Measurements from ENCODE around the gene SETDB2. TPM values are rescaled to one million over a fixed set of nuclear protein-coding genes. Genes with fewer than 3 reads are reported as not detected.

The SETDB2 gene
- total and polyA plus RNA-seq, 2 donors (not counting 3 experiments of a cell fraction or from before 2014, with no cell fraction given): 1.5 to 5.6 TPM

- H3K27me3 ChIP-seq (ENCODE audit: control insufficient read depth in 2 of 2, insufficient read depth in 2 of 2, low read length in 2 of 2): no peaks in the 10 kb centered on the region
- no peak overlapping the region for H3K27ac ChIP-seq (ENCODE audit: insufficient read depth, low read depth, low read length)
- POLR2A ChIA-PET: interaction anchor here (0.9 kb wide), 1 partner anchor 10 kb away, joined by 4 read pairs; no protein-coding TSS in a partner anchor
Measured at GRCh38 chr13:49539746-49540145, 95.7 kb downstream of the SETDB2 start.

More at GRCh38 chr13:49539746-49540145, 95.7 kb downstream of the SETDB2 start:
- no peak overlapping the region for H3K9ac ChIP-seq (replicated peaks; ENCODE audit: extremely low read depth, insufficient read depth, low read length)
- CTCF ChIA-PET: interaction anchor here (0.9 to 1.4 kb wide), 3 partner anchors 12 to 67 kb away, joined by 3 to 5 read pairs (median 4); partner anchors contain the start of gene PHF11
- dilution Hi-C loops (cut with MboI; ENCODE audit: extremely low pct_ligation_motif_present, low sequenced_read_pairs) (no loop called here), intact Hi-C loops (cut with micrococcal nuclease) (no loop called here)
- no peaks in the 10 kb centered on the region for H4K20me1 ChIP-seq (replicated peaks; ENCODE audit: control insufficient read depth, extremely low read depth, insufficient read depth, low read length)
- H3K4me2 ChIP-seq (ENCODE audit: insufficient read depth, low read length): no peak overlapping the region
- H3K36me3 ChIP-seq (ENCODE audit: control insufficient read depth in 2 of 2, extremely low read depth in 1 of 2, insufficient read depth in 2 of 2, low read length in 2 of 2): peaks cover 0 to 6% of the 10 kb centered on the region in 2 experiments
- no peaks in the 10 kb centered on the region for H3K79me2 ChIP-seq (ENCODE audit: control insufficient read depth, insufficient read depth, low read length)
- BruUV-seq (replicated peaks): no TSS peak
- H3K9me1 ChIP-seq (replicated peaks; ENCODE audit: control insufficient read depth, extremely low read depth, insufficient read depth, low read length): no peaks in the 10 kb centered on the region
- FAIRE-seq (no peak), DNase-seq (ENCODE audit: low read depth, low spot score) (no peak)
- peaks cover 17% of the 10 kb centered on the region for H3K4me1 ChIP-seq (ENCODE audit: control insufficient read depth, extremely low read depth, insufficient read depth, low read length)
- H3K4me3 ChIP-seq (replicated peaks in 1 of 3; ENCODE audit: insufficient read depth in 1 of 3, low read depth in 1 of 3, low read length in 3 of 3): no peak overlapping the region
- H2AFZ ChIP-seq (ENCODE audit: low read depth, low read length): no peak overlapping the region
- no peak for TF ChIP-seq MYC (IDR thresholded peaks at IDR 0.05; ENCODE audit: low read depth, low read length)
- TF ChIP-seq FOS (IDR thresholded peaks at IDR 0.05; ENCODE audit: borderline replicate concordance, insufficient read depth, low read length): no peak
- TF ChIP-seq EZH2 (IDR thresholded peaks at IDR 0.05; ENCODE audit: borderline replicate concordance, low read depth, low read length, severe bottlenecking): no peak
- TF ChIP-seq, protein P1, sequence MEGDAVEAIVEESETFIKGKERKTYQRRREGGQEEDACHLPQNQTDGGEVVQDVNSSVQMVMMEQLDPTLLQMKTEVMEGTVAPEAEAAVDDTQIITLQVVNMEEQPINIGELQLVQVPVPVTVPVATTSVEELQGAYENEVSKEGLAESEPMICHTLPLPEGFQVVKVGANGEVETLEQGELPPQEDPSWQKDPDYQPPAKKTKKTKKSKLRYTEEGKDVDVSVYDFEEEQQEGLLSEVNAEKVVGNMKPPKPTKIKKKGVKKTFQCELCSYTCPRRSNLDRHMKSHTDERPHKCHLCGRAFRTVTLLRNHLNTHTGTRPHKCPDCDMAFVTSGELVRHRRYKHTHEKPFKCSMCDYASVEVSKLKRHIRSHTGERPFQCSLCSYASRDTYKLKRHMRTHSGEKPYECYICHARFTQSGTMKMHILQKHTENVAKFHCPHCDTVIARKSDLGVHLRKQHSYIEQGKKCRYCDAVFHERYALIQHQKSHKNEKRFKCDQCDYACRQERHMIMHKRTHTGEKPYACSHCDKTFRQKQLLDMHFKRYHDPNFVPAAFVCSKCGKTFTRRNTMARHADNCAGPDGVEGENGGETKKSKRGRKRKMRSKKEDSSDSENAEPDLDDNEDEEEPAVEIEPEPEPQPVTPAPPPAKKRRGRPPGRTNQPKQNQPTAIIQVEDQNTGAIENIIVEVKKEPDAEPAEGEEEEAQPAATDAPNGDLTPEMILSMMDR (IDR thresholded peaks at IDR 0.05; ENCODE audit: extremely low read depth in 1 of 2, insufficient read depth in 1 of 2, low read depth in 1 of 2, low read length in 2 of 2): no peak
- no peak for TF ChIP-seq POLR2A (IDR thresholded peaks at IDR 0.05; ENCODE audit: low read depth, low read length)
- TF ChIP-seq, protein P2, sequence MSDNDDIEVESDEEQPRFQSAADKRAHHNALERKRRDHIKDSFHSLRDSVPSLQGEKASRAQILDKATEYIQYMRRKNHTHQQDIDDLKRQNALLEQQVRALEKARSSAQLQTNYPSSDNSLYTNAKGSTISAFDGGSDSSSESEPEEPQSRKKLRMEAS (IDR thresholded peaks at IDR 0.05; ENCODE audit: insufficient read depth, insufficient read length): no peak
- TF ChIP-seq JUN (IDR thresholded peaks at IDR 0.05; ENCODE audit: borderline replicate concordance, insufficient read depth, insufficient read length, low read depth): no peak
- no peak for TF ChIP-seq POLR2AphosphoS5 (IDR thresholded peaks at IDR 0.05; ENCODE audit: insufficient read depth, low read depth, low read length)
- TF ChIP-seq GATA2 (IDR thresholded peaks at IDR 0.05; ENCODE audit: insufficient read depth, insufficient read length, low read depth, low read length): no peak
- no peaks in the 10 kb centered on the region for H3K9me3 ChIP-seq (replicated peaks; ENCODE audit: control insufficient read depth, insufficient read depth, low read length)
